ENCODE measurements around the gene GSC2. TPM values are rescaled to one million over a fixed set of nuclear protein-coding genes. Genes with fewer than 3 reads are reported as not detected.

Gene GSC2
- total RNA-seq, 3 donors from 2014 or later (not counting 1 experiment from before 2014, with no cell fraction given), result not detected

GRCh38 chr22:19196841-19197612 lies 46.9 kb upstream of the GSC2 start:
- no peak for DNase-seq
- H3K4me3 Mint-ChIP-seq, result peak overlapping the region; percentile 35
- H3K9me3 Mint-ChIP-seq, result no peaks in the 10 kb centered on the region
- ATAC-seq, result no peak
- peak overlapping the region in 1 of 2 donors; percentile 44 for H3K27ac Mint-ChIP-seq
- Histone ChIP-seq H3K27me3 (ENCODE audit: control insufficient read depth, insufficient read depth, low read length) (no peaks in the 10 kb centered on the region), H3K4me1 (ENCODE audit: control insufficient read depth, insufficient read depth, low read length) (peaks cover 14% of the 10 kb centered on the region), H3K4me3 (ENCODE audit: low read length) (no peak overlapping the region), H3K9me3 (ENCODE audit: control insufficient read depth, insufficient read depth, low read length) (no peaks in the 10 kb centered on the region), H3K36me3 (ENCODE audit: control insufficient read depth, insufficient read depth, low read length) (no peaks in the 10 kb centered on the region), H3K27ac (ENCODE audit: low read length) (no peak overlapping the region)
- intact Hi-C loops (cut with micrococcal nuclease), result no loop called here
- H3K27me3 Mint-ChIP-seq (ENCODE audit: low read depth in 2 of 2), result peaks cover 0 to 9% of the 10 kb centered on the region in 2 donors
- no peaks in the 10 kb centered on the region for H3K36me3 Mint-ChIP-seq
- peaks cover 17 to 30% of the 10 kb centered on the region in 2 donors for H3K4me1 Mint-ChIP-seq
- WGBS (ENCODE audit: insufficient coverage), result 91% methylated on average over 11 of the region's 11 CpGs
- TF ChIP-seq CTCF (IDR thresholded peaks at IDR 0.05), result no peak

- WGBS (ENCODE audit: insufficient coverage), result 62% methylated on average over 23 of the region's 23 CpGs
Measured at GRCh38 chr22:19195796-19196731, 46.0 kb upstream of the GSC2 start.

GRCh38 chr22:19194766-19195536 lies 44.9 kb upstream of the GSC2 start:
- peak overlapping the region; percentile 55 for H3K4me3 Mint-ChIP-seq
- WGBS (ENCODE audit: insufficient coverage), result 93% methylated on average over 16 of the region's 16 CpGs
- no peaks in the 10 kb centered on the region for H3K36me3 ChIP-seq (ENCODE audit: control insufficient read depth, insufficient read depth, low read length)
- H3K4me1 ChIP-seq (ENCODE audit: control insufficient read depth, insufficient read depth, low read length), result peaks cover 14% of the 10 kb centered on the region
- H3K4me1 Mint-ChIP-seq, result peaks cover 17 to 30% of the 10 kb centered on the region in 2 donors
- H3K27me3 ChIP-seq (ENCODE audit: control insufficient read depth, insufficient read depth, low read length), result no peaks in the 10 kb centered on the region
- ATAC-seq (no peak), DNase-seq (no peak)
- H3K36me3 Mint-ChIP-seq, result no peaks in the 10 kb centered on the region
- no peaks in the 10 kb centered on the region for H3K9me3 Mint-ChIP-seq
- TF ChIP-seq CTCF (IDR thresholded peaks at IDR 0.05), result no peak
- H3K27ac ChIP-seq (ENCODE audit: low read length), result no peak overlapping the region
- peak overlapping the region; percentile 9 to 76 for H3K27ac Mint-ChIP-seq
- H3K9me3 ChIP-seq (ENCODE audit: control insufficient read depth, insufficient read depth, low read length), result no peaks in the 10 kb centered on the region
- no peak overlapping the region for H3K4me3 ChIP-seq (ENCODE audit: low read length)
- intact Hi-C loops (cut with micrococcal nuclease), result no loop called here
- peaks cover 0 to 6% of the 10 kb centered on the region in 2 donors for H3K27me3 Mint-ChIP-seq (ENCODE audit: low read depth in 2 of 2)

More at GRCh38 chr22:19195796-19196731, 46.0 kb upstream of the GSC2 start:
- H3K36me3 Mint-ChIP-seq, result no peaks in the 10 kb centered on the region
- intact Hi-C loops (cut with micrococcal nuclease), result no loop called here
- Histone ChIP-seq H3K36me3 (ENCODE audit: control insufficient read depth, insufficient read depth, low read length) (no peaks in the 10 kb centered on the region), H3K27ac (ENCODE audit: low read length) (no peak overlapping the region), H3K9me3 (ENCODE audit: control insufficient read depth, insufficient read depth, low read length) (no peaks in the 10 kb centered on the region), H3K27me3 (ENCODE audit: control insufficient read depth, insufficient read depth, low read length) (no peaks in the 10 kb centered on the region), H3K4me3 (ENCODE audit: low read length) (no peak overlapping the region), H3K4me1 (ENCODE audit: control insufficient read depth, insufficient read depth, low read length) (peaks cover 14% of the 10 kb centered on the region)
- TF ChIP-seq CTCF (IDR thresholded peaks at IDR 0.05), result no peak
- peak overlapping the region; percentile 55 for H3K4me3 Mint-ChIP-seq
- no peaks in the 10 kb centered on the region for H3K9me3 Mint-ChIP-seq
- peak; percentile 19 to 61 (median 49) for ATAC-seq
- peak overlapping the region; percentile 9 to 76 for H3K27ac Mint-ChIP-seq
- H3K27me3 Mint-ChIP-seq (ENCODE audit: low read depth in 2 of 2), result peaks cover 0 to 6% of the 10 kb centered on the region in 2 donors
- H3K4me1 Mint-ChIP-seq, result peaks cover 17 to 30% of the 10 kb centered on the region in 2 donors
- no peak for DNase-seq

Measured in natural killer cell (primary cell).